ENCODE measurements around the gene CAPN3.

Gene CAPN3

GRCh38 chr15:42395838-42396237, 36.5 kb downstream of the CAPN3 start:
- no peak for TF ChIP-seq CTCF (IDR thresholded peaks at IDR 0.05; ENCODE audit: control insufficient read depth, insufficient read depth, low read depth, low read length, missing control alignments)
- no peak for DNase-seq (ENCODE audit: low read depth)
- no peak overlapping the region for H3K4me3 ChIP-seq (ENCODE audit: control insufficient read depth, low read depth, low read length)

GRCh38 chr15:42401544-42402454, 42.5 kb downstream of the CAPN3 start:
- H3K4me3 ChIP-seq (ENCODE audit: control insufficient read depth, low read depth, low read length): no peak overlapping the region
- no peak for TF ChIP-seq CTCF (IDR thresholded peaks at IDR 0.05; ENCODE audit: control insufficient read depth, insufficient read depth, low read depth, low read length, missing control alignments)
- DNase-seq (ENCODE audit: low read depth): no peak

GRCh38 chr15:42402455-42403205, 43.3 kb downstream of the CAPN3 start:
- DNase-seq (ENCODE audit: low read depth): no peak
- no peak overlapping the region for H3K4me3 ChIP-seq (ENCODE audit: control insufficient read depth, low read depth, low read length)
- no peak for TF ChIP-seq CTCF (IDR thresholded peaks at IDR 0.05; ENCODE audit: control insufficient read depth, insufficient read depth, low read depth, low read length, missing control alignments)

GRCh38 chr15:42403389-42403788, 44.1 kb downstream of the CAPN3 start:
- H3K4me3 ChIP-seq (ENCODE audit: control insufficient read depth, low read depth, low read length): no peak overlapping the region
- TF ChIP-seq CTCF (IDR thresholded peaks at IDR 0.05; ENCODE audit: control insufficient read depth, insufficient read depth, low read depth, low read length, missing control alignments): no peak
- no peak for DNase-seq (ENCODE audit: low read depth)

GRCh38 chr15:42404461-42405235, 45.3 kb downstream of the CAPN3 start:
- no peak overlapping the region for H3K4me3 ChIP-seq (ENCODE audit: control insufficient read depth, low read depth, low read length)
- DNase-seq (ENCODE audit: low read depth): no peak
- no peak for TF ChIP-seq CTCF (IDR thresholded peaks at IDR 0.05; ENCODE audit: control insufficient read depth, insufficient read depth, low read depth, low read length, missing control alignments)

GRCh38 chr15:42405863-42406482, 46.7 kb downstream of the CAPN3 start:
- no peak for DNase-seq (ENCODE audit: low read depth)
- TF ChIP-seq CTCF (IDR thresholded peaks at IDR 0.05; ENCODE audit: control insufficient read depth, insufficient read depth, low read depth, low read length, missing control alignments): no peak
- no peak overlapping the region for H3K4me3 ChIP-seq (ENCODE audit: control insufficient read depth, low read depth, low read length)

Data from AG09309 (cell line).